ENCODE data around the gene MAP3K12. TPM values are rescaled to one million over a fixed set of nuclear protein-coding genes. Genes with fewer than 3 reads are reported as not detected.

Gene MAP3K12
- total and polyA plus RNA-seq, 2 of the 8 experiments (the other 6 are each of a cell fraction or from before 2014, with no cell fraction given): 23.4 to 42.7 TPM

DNA sequence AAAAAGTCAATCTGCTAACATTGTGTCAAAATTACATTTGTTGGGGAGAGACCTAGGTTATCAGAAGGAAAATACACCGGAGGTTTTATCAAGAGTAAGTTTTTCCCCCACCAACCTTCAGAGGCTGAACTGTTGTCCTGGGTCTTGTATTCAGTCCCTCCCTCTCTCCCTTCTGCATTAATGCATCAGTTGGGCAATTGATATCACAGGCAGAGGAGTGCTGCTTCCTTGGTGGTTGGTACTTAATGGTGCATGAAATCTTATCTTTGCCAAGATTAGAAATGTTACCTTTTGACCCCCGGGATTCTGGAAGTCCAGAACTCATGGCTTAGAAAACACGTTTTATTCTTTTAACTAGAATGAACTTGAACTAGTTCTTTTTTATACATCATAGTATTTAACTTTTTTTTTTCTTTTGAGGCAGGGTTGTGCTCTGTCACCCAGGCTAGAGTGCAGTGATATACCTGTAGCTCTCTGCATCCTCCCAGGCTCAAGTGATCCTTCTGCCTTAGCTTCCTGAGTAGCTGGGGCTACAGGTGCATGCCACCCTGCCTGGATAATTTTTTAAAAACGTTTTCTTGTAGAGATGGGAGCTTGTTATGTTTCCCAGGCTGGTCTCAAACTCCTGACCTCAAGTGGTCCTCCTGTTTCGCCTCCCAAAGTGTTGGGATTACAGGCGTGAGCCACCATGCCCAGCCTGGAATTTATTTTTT, 42.4 kb downstream of the MAP3K12 start:
- no peak overlapping the region for H4K5ac ChIP-seq (ENCODE audit: insufficient read length, low read depth, low read length)
- no peak overlapping the region for H3K4me3 ChIP-seq (ENCODE audit: extremely low read depth in 1 of 4, insufficient read depth in 2 of 4, low read depth in 3 of 4, low read length in 4 of 4)

More for the DNA sequence above, 42.4 kb downstream of the MAP3K12 start:
- Histone ChIP-seq H3K4ac (replicated peaks; ENCODE audit: insufficient read length, low read depth, low read length) (no peak overlapping the region), H3K36me3 (ENCODE audit: control insufficient read depth in 2 of 4, insufficient read depth in 4 of 4, low read length in 3 of 4) (peaks cover 68 to 86% (median 77%) of the 10 kb centered on the region in 4 experiments), H3K79me2 (ENCODE audit: control insufficient read depth in 1 of 2, insufficient read depth in 2 of 2, low read length in 2 of 2) (peaks cover 29 to 92% of the 10 kb centered on the region in 2 experiments), H2AFZ (ENCODE audit: low read length) (no peak overlapping the region), H2BK5ac (ENCODE audit: low read depth, low read length) (no peak overlapping the region), H4K91ac (replicated peaks; ENCODE audit: insufficient read length, low read length) (no peak overlapping the region), H3K4me1 (replicated peaks in 1 of 4; ENCODE audit: control insufficient read depth in 3 of 4, insufficient read depth in 4 of 4, low read length in 3 of 4) (peaks cover 0 to 8% (median 5%) of the 10 kb centered on the region in 4 experiments; a peak in 4 of 7 replicates), H3K23me2 (ENCODE audit: low read depth, low read length) (peaks cover 7% of the 10 kb centered on the region), H3K18ac (ENCODE audit: extremely low read depth, low read length) (no peak overlapping the region), H3K14ac (ENCODE audit: insufficient read length) (no peak overlapping the region), H4K20me1 (replicated peaks in 1 of 2; ENCODE audit: control insufficient read depth in 1 of 2, insufficient read depth in 2 of 2, low read length in 2 of 2) (peaks cover 38 to 44% of the 10 kb centered on the region in 2 experiments), H4K8ac (ENCODE audit: extremely low read depth, insufficient read depth, low read length) (no peak overlapping the region), H3K27me3 (replicated peaks in 1 of 4; ENCODE audit: control insufficient read depth in 3 of 4, extremely low read depth in 1 of 4, insufficient read depth in 3 of 4, low read length in 3 of 4) (no peaks in the 10 kb centered on the region), H3K27ac (ENCODE audit: low read depth, low read length) (no peak overlapping the region), H2BK15ac (ENCODE audit: low read length) (no peak overlapping the region), H2AK5ac (ENCODE audit: low read depth, low read length) (no peak overlapping the region), H3K9ac (replicated peaks in 1 of 4; ENCODE audit: extremely low read depth in 1 of 4, low read depth in 3 of 4, low read length in 3 of 4) (no peak overlapping the region), H3K56ac (replicated peaks; ENCODE audit: insufficient read length, low read depth, low read length) (no peak overlapping the region), H2BK120ac (replicated peaks; ENCODE audit: low read depth, low read length) (no peak overlapping the region), H3K79me1 (ENCODE audit: low read depth, low read length) (peaks cover 7% of the 10 kb centered on the region; the same call in 1 of the 2 replicates), H3K9me3 (ENCODE audit: insufficient read depth in 2 of 2, low read depth in 1 of 2, low read length in 1 of 2) (no peaks in the 10 kb centered on the region), H2BK12ac (ENCODE audit: low read depth, low read length) (no peak overlapping the region), H2BK20ac (ENCODE audit: low read length) (no peak overlapping the region), H3K4me2 (ENCODE audit: insufficient read depth in 1 of 2, low read depth in 2 of 2, low read length in 2 of 2) (no peak overlapping the region), H3K23ac (ENCODE audit: insufficient read length) (no peak overlapping the region)
- DNase-seq (ENCODE audit: low read depth in 1 of 2, low spot score in 2 of 2) (no peak), FAIRE-seq (no peak)
- ChIA-PET CTCF (ENCODE audit: partially characterized antibody) (interaction anchor here (0.5 to 1.2 kb wide), 5 partner anchors 14 to 190 kb away, joined by 3 to 4 read pairs (median 3); no protein-coding TSS in a partner anchor), POLR2A (ENCODE audit: partially characterized antibody) (interaction anchor here (0.7 to 57.6 kb wide), 13 partner anchors 9 to 243 kb away, joined by 3 to 3397 read pairs (median 4); partner anchors contain the start of genes MAP3K12, NPFF, SP1 and TARBP2)
- WGBS, 2 experiments (ENCODE audit: extremely low coverage in 1 of 2, insufficient coverage in 1 of 2, insufficient read length in 1 of 2, insufficient replicate concordance in 2 of 2, low coverage in 1 of 2, low lambda C conversion rate in 2 of 2, missing lambda C conversion rate in 1 of 2): 81% methylated on average over 6 of the region's 6 CpGs; no CpG with 5 or more reads in 1 of the 2 experiments
- TF ChIP-seq POLR2A (IDR thresholded peaks at IDR 0.05; ENCODE audit: control extremely low read depth in 1 of 2, low read depth in 2 of 2, low read length in 2 of 2) (peak in 1 of 2 experiments; percentile 38; a peak in 2 of 3 replicates), POLR2AphosphoS5 (IDR thresholded peaks at IDR 0.05; ENCODE audit: low read depth, low read length) (peak; percentile 76), KDM4A (IDR thresholded peaks at IDR 0.05; ENCODE audit: low read depth, low read length, severe bottlenecking) (no peak)
